Urothelium cell line (cell line): ENCODE data around the gene DENND1B.
"Not testable (repeated sequence)": the region's sequence is repeated elsewhere in the genome, so short reads cannot be mapped to it uniquely, and the experiment has no call there.

Experiments used
- DNase-seq: peaks from one replicate; pipeline ENCODE4 v3.0.0; 2011; ENCODE audit warnings: low spot score, mixed read lengths
- FAIRE-seq: peaks from 2 replicates; lab custom pipeline; 2011; peaks lifted over from hg19 to GRCh38; lab: Jason Lieb, UNC

DENND1B gene

GRCh38 chr1:197745911-197746310 lies 29.4 kb downstream of the DENND1B start:
- DNase-seq (no peak), FAIRE-seq (no peak)

- no peak for DNase-seq
- no peak for FAIRE-seq
Measured at GRCh38 chr1:197744979-197745378, 30.3 kb downstream of the DENND1B start.

- DNase-seq (no peak), FAIRE-seq (no peak)
Measured at GRCh38 chr1:197743578-197743977, 31.7 kb downstream of the DENND1B start.

GRCh38 chr1:197740992-197741391 lies 34.3 kb downstream of the DENND1B start:
- DNase-seq (no peak), FAIRE-seq (no peak)

GRCh38 chr1:197738927-197739326 lies 36.4 kb downstream of the DENND1B start:
- DNase-seq (no peak), FAIRE-seq (no peak)

- FAIRE-seq (no peak), DNase-seq (no peak)
Measured at GRCh38 chr1:197737916-197738315, 37.4 kb downstream of the DENND1B start.

- FAIRE-seq (no peak), DNase-seq (no peak)
Measured at GRCh38 chr1:197736685-197737084, 38.6 kb downstream of the DENND1B start.

- DNase-seq (no peak), FAIRE-seq (no peak)
Measured at GRCh38 chr1:197735461-197735860, 39.8 kb downstream of the DENND1B start.

- no peak for FAIRE-seq
Measured at GRCh38 chr1:197733324-197733723, 42.0 kb downstream of the DENND1B start.

GRCh38 chr1:197732187-197732586 lies 43.1 kb downstream of the DENND1B start:
- no peak for DNase-seq

More at GRCh38 chr1:197733324-197733723, 42.0 kb downstream of the DENND1B start:
- DNase-seq = no peak

GRCh38 chr1:197731449-197731848 lies 43.8 kb downstream of the DENND1B start:
- DNase-seq = no peak
- no peak for FAIRE-seq

More at GRCh38 chr1:197732187-197732586, 43.1 kb downstream of the DENND1B start:
- FAIRE-seq = no peak

GRCh38 chr1:197725976-197726375 lies 49.3 kb downstream of the DENND1B start:
- DNase-seq (no peak), FAIRE-seq (no peak)

GRCh38 chr1:197725044-197725443 lies 50.2 kb downstream of the DENND1B start:
- DNase-seq = no peak
- no peak for FAIRE-seq

- no peak for DNase-seq
- FAIRE-seq = no peak
Measured at GRCh38 chr1:197715806-197716205, 59.5 kb downstream of the DENND1B start.

GRCh38 chr1:197706601-197707000 lies 68.7 kb downstream of the DENND1B start:
- FAIRE-seq (no peak), DNase-seq (no peak)

- FAIRE-seq (no peak), DNase-seq (no peak)
Measured at GRCh38 chr1:197705941-197706340, 69.3 kb downstream of the DENND1B start.

- not testable (repeated sequence) for FAIRE-seq, DNase-seq
Measured at GRCh38 chr1:197700688-197701087, 74.6 kb downstream of the DENND1B start.

GRCh38 chr1:197696372-197696771 lies 78.9 kb downstream of the DENND1B start:
- peak; percentile 17 for DNase-seq
- no peak for FAIRE-seq

GRCh38 chr1:197695961-197696360 lies 79.3 kb downstream of the DENND1B start:
- no peak for DNase-seq
- no peak for FAIRE-seq

GRCh38 chr1:197692965-197693364 lies 82.3 kb downstream of the DENND1B start:
- FAIRE-seq (no peak), DNase-seq (no peak)

GRCh38 chr1:197691816-197692215 lies 83.5 kb downstream of the DENND1B start:
- no peak for DNase-seq
- no peak for FAIRE-seq

- FAIRE-seq = no peak
- no peak for DNase-seq
Measured at GRCh38 chr1:197690074-197690473, 85.2 kb downstream of the DENND1B start.

GRCh38 chr1:197688233-197688632 lies 87.0 kb downstream of the DENND1B start:
- DNase-seq (no peak), FAIRE-seq (no peak)
